ENCODE measurements around the gene LSM7. TPM values are rescaled to one million over a fixed set of nuclear protein-coding genes. Genes with fewer than 3 reads are reported as not detected.

Gene LSM7
- total RNA-seq, 1 donor from 2014 or later, result 31.4 TPM

- peak in 1 of 2 donors; percentile 82 for DNase-seq (ENCODE audit: low spot score in 2 of 2)
- H3K36me3 ChIP-seq, result peaks cover 26 to 34% of the 10 kb centered on the region in 2 donors
- no peak overlapping the region for H3K4me3 ChIP-seq
- H3K27ac ChIP-seq, result no peak overlapping the region
- no peaks in the 10 kb centered on the region for H3K9me3 ChIP-seq
- peaks cover 22 to 33% of the 10 kb centered on the region in 2 donors for H3K4me1 ChIP-seq
- intact Hi-C loops (cut with DNase I), result no loop called here
- TF ChIP-seq CTCF (IDR thresholded peaks at IDR 0.05), result peak; percentile 17 to 48 (median 39)
- no peaks in the 10 kb centered on the region for H3K27me3 ChIP-seq
These were observed 53.4 kb downstream of the LSM7 start for GRCh38 chr19:2274931-2275535.

- H3K4me1 ChIP-seq, result peaks cover 22 to 33% of the 10 kb centered on the region in 2 donors
These were observed 54.1 kb downstream of the LSM7 start for GRCh38 chr19:2274185-2274711.

GRCh38 chr19:2273356-2274184 is 54.8 kb downstream of the LSM7 start:
- H3K4me3 ChIP-seq, result peak overlapping the region; percentile 8 to 53
- intact Hi-C loops (cut with DNase I), result loop anchor here (1.0 kb wide), 2 partner anchors 37 to 117 kb away; partner anchors contain the start of genes PLEKHJ1 and SF3A2
- H3K27ac ChIP-seq, result peak overlapping the region; percentile 62 to 82
- H3K9me3 ChIP-seq, result no peaks in the 10 kb centered on the region
- peaks cover 22 to 34% of the 10 kb centered on the region in 2 donors for H3K4me1 ChIP-seq
- TF ChIP-seq CTCF (IDR thresholded peaks at IDR 0.05), result peak; percentile 97 to 99 (median 97)
- H3K36me3 ChIP-seq, result peaks cover 26 to 34% of the 10 kb centered on the region in 2 donors
- DNase-seq (ENCODE audit: low spot score in 2 of 2), result peak in 1 of 2 donors; percentile 86
- H3K27me3 ChIP-seq, result no peaks in the 10 kb centered on the region

More at GRCh38 chr19:2274185-2274711, 54.1 kb downstream of the LSM7 start:
- Histone ChIP-seq H3K27ac (peak overlapping the region; percentile 62 to 82), H3K9me3 (no peaks in the 10 kb centered on the region), H3K27me3 (no peaks in the 10 kb centered on the region), H3K36me3 (peaks cover 26 to 34% of the 10 kb centered on the region in 2 donors), H3K4me3 (peak overlapping the region in 1 of 2 donors; percentile 53)
- DNase-seq (ENCODE audit: low spot score in 2 of 2), result no peak
- intact Hi-C loops (cut with DNase I), result no loop called here
- TF ChIP-seq CTCF (IDR thresholded peaks at IDR 0.05), result no peak

Other genes starting within 250 kb of the LSM7 start
- gene MOB3A, start 232.3 kb downstream of the LSM7 start, total RNA-seq, result 44.4 TPM
- not detected for gene IZUMO4, start 231.7 kb downstream of the LSM7 start, total RNA-seq
- gene AP3D1, start 177.0 kb downstream of the LSM7 start, total RNA-seq, result 98.8 TPM
- gene DOT1L, start 164.7 kb downstream of the LSM7 start, total RNA-seq, result 156 TPM
- 23.9 TPM for gene PLEKHJ1, start 92.3 kb downstream of the LSM7 start, total RNA-seq
- gene SF3A2, start 91.8 kb downstream of the LSM7 start, total RNA-seq, result 21.3 TPM
- gene AMH, start 79.3 kb downstream of the LSM7 start, total RNA-seq, result not detected
- not detected for gene JSRP1, start 72.2 kb downstream of the LSM7 start, total RNA-seq
- 4.7 TPM for gene PEAK3, start 46.4 kb downstream of the LSM7 start, total RNA-seq
- not detected for gene LINGO3, start 20.4 kb downstream of the LSM7 start, total RNA-seq
- gene SPPL2B, start 98 bp upstream of the LSM7 start, total RNA-seq, result 95.7 TPM
- gene TMPRSS9, start 31.7 kb upstream of the LSM7 start, total RNA-seq, result not detected
- 55.0 TPM for gene TIMM13, start 99.0 kb upstream of the LSM7 start, total RNA-seq
- gene LMNB2, start 128.4 kb upstream of the LSM7 start, total RNA-seq, result 38.7 TPM
- 514 TPM for gene GADD45B, start 147.5 kb upstream of the LSM7 start, total RNA-seq